ENCODE results near the gene ENTPD6.

DNA sequence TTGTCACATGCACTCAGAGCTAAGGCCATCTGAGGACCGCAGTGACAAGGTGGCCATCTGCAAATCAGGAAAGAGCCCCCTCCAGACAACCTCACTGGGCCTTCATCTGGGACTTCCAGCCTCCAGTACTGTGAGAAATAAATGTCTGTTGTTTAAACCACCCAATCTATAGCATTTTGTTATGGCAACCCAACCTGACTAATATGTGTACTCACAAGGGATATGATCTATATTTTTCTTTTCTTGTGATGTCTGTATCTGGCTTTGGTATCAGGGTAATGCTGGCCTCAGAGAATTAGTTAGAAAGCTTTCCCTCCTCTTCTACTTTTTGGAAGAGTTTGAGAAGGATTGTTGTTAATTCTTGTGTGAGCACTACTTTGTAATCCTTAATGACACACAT, 37.5 kb upstream of the ENTPD6 start:
- TF ChIP-seq, protein P1, sequence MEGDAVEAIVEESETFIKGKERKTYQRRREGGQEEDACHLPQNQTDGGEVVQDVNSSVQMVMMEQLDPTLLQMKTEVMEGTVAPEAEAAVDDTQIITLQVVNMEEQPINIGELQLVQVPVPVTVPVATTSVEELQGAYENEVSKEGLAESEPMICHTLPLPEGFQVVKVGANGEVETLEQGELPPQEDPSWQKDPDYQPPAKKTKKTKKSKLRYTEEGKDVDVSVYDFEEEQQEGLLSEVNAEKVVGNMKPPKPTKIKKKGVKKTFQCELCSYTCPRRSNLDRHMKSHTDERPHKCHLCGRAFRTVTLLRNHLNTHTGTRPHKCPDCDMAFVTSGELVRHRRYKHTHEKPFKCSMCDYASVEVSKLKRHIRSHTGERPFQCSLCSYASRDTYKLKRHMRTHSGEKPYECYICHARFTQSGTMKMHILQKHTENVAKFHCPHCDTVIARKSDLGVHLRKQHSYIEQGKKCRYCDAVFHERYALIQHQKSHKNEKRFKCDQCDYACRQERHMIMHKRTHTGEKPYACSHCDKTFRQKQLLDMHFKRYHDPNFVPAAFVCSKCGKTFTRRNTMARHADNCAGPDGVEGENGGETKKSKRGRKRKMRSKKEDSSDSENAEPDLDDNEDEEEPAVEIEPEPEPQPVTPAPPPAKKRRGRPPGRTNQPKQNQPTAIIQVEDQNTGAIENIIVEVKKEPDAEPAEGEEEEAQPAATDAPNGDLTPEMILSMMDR (IDR thresholded peaks at IDR 0.05 in 8 of 11, conservative IDR thresholded peaks at IDR 0.05 in 3 of 11), result no peak
- TF ChIP-seq POLR2A (IDR thresholded peaks at IDR 0.05) (no peak), POLR2AphosphoS5 (IDR thresholded peaks at IDR 0.05) (no peak)

Data from spleen (tissue), 7 donors.